ENCODE results near the gene TMEM272.

- TF ChIP-seq CTCF (IDR thresholded peaks at IDR 0.05) = no peak
- TF ChIP-seq EZH2 (IDR thresholded peaks at IDR 0.05) = no peak
- TF ChIP-seq EZH2phosphoT487 (IDR thresholded peaks at IDR 0.05) = no peak
Observed at GRCh38 chr13:51769455-51770127, 75.4 kb downstream of the TMEM272 start.
